ENCODE data around the gene P4HA2. TPM values are rescaled to one million over a fixed set of nuclear protein-coding genes. Genes with fewer than 3 reads are reported as not detected.

Gene P4HA2
- total and polyA plus RNA-seq, 2 donors (not counting 3 experiments of a cell fraction or from before 2014, with no cell fraction given), result 37.6 to 58.7 TPM

GRCh38 chr5:132264546-132265335 is 37.1 kb upstream of the P4HA2 start:
- Histone ChIP-seq H3K27ac (ENCODE audit: insufficient read depth, low read depth, low read length) (peak overlapping the region; percentile 89), H2AFZ (ENCODE audit: low read depth, low read length) (no peak overlapping the region), H3K4me3 (replicated peaks in 1 of 3; ENCODE audit: insufficient read depth in 1 of 3, low read depth in 1 of 3, low read length in 3 of 3) (no peak overlapping the region), H3K79me2 (ENCODE audit: control insufficient read depth, insufficient read depth, low read length) (peaks cover 21% of the 10 kb centered on the region), H3K4me2 (ENCODE audit: insufficient read depth, low read length) (no peak overlapping the region), H3K9me3 (replicated peaks; ENCODE audit: control insufficient read depth, insufficient read depth, low read length) (no peaks in the 10 kb centered on the region), H3K9ac (replicated peaks; ENCODE audit: extremely low read depth, insufficient read depth, low read length) (peak overlapping the region; percentile 55), H3K4me1 (ENCODE audit: control insufficient read depth, extremely low read depth, insufficient read depth, low read length) (peaks cover 68% of the 10 kb centered on the region), H4K20me1 (replicated peaks; ENCODE audit: control insufficient read depth, extremely low read depth, insufficient read depth, low read length) (no peaks in the 10 kb centered on the region), H3K36me3 (ENCODE audit: control insufficient read depth in 2 of 2, extremely low read depth in 1 of 2, insufficient read depth in 2 of 2, low read length in 2 of 2) (peaks cover 8 to 16% of the 10 kb centered on the region in 2 experiments), H3K27me3 (ENCODE audit: control insufficient read depth in 2 of 2, insufficient read depth in 2 of 2, low read length in 2 of 2) (no peaks in the 10 kb centered on the region), H3K9me1 (replicated peaks; ENCODE audit: control insufficient read depth, extremely low read depth, insufficient read depth, low read length) (no peaks in the 10 kb centered on the region)
- no peak for DNase-seq (ENCODE audit: low read depth, low spot score)
- CTCF ChIA-PET, result interaction anchor here (1.0 to 7.8 kb wide), 8 partner anchors 8 to 232 kb away, joined by 3 to 93 read pairs (median 5); partner anchors contain the start of gene SLC22A4
- POLR2A ChIA-PET, result interaction anchor here (1.5 to 1.8 kb wide), 2 partner anchors 29 to 53 kb away, joined by 3 to 6 read pairs; partner anchors contain the start of gene SLC22A4
- no TSS peak for BruUV-seq (replicated peaks)
- intact Hi-C loops (cut with micrococcal nuclease) (loop anchor here (1.0 to 10.0 kb wide), 5 partner anchors 29 to 450 kb away; no protein-coding TSS in a partner anchor), dilution Hi-C loops (cut with MboI; ENCODE audit: extremely low pct_ligation_motif_present, low sequenced_read_pairs) (no loop called here)
- no peak for TF ChIP-seq EZH2 (IDR thresholded peaks at IDR 0.05; ENCODE audit: borderline replicate concordance, low read depth, low read length, severe bottlenecking)
- TF ChIP-seq, protein P1, sequence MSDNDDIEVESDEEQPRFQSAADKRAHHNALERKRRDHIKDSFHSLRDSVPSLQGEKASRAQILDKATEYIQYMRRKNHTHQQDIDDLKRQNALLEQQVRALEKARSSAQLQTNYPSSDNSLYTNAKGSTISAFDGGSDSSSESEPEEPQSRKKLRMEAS (IDR thresholded peaks at IDR 0.05; ENCODE audit: insufficient read depth, insufficient read length), result no peak
- no peak for TF ChIP-seq JUN (IDR thresholded peaks at IDR 0.05; ENCODE audit: borderline replicate concordance, insufficient read depth, insufficient read length, low read depth)
- TF ChIP-seq GATA2 (IDR thresholded peaks at IDR 0.05; ENCODE audit: insufficient read depth, insufficient read length, low read depth, low read length), result no peak
- no peak for FAIRE-seq

All from endothelial cell of umbilical vein (primary cell).